HUES48 (cell line): ENCODE data around the gene COL7A1.
"Not testable (repeated sequence)": the region's sequence is repeated elsewhere in the genome, so short reads cannot be mapped to it uniquely, and the experiment has no call there.

Source experiments
- H3K27ac ChIP-seq: one replicate; pipeline ENCODE4 v1.7.0; 2013; ENCODE audit warnings: low read depth, low read length, inconsistent platforms
- H3K27me3 ChIP-seq: 2 replicates; pipeline ENCODE4 v1.6.1; 2013; ENCODE audit warnings: mild to moderate bottlenecking, low read length; ENCODE audit not compliant: control insufficient read depth, insufficient read depth
- H3K36me3 ChIP-seq: 2 replicates; pipeline ENCODE4 v1.6.1; 2013; ENCODE audit warnings: low read length; ENCODE audit not compliant: control insufficient read depth, insufficient read depth
- H3K4me1 ChIP-seq: 2 replicates; pipeline ENCODE4 v1.6.1; 2013; ENCODE audit warnings: mild to moderate bottlenecking, low read length; ENCODE audit not compliant: control insufficient read depth, insufficient read depth
- H3K4me3 ChIP-seq: 2 replicates; pipeline ENCODE4 v1.5.1; 2013; ENCODE audit warnings: mild to moderate bottlenecking, low read depth, low read length
- H3K9ac ChIP-seq: 2 replicates; pipeline ENCODE4 v1.6.1; 2013; ENCODE audit warnings: mild to moderate bottlenecking, low read depth, low read length, moderate library complexity
- H3K9me3 ChIP-seq: 2 replicates; pipeline ENCODE4 v1.6.1; 2013; ENCODE audit warnings: low read length; ENCODE audit not compliant: control insufficient read depth, insufficient read depth

Gene COL7A1

DNA sequence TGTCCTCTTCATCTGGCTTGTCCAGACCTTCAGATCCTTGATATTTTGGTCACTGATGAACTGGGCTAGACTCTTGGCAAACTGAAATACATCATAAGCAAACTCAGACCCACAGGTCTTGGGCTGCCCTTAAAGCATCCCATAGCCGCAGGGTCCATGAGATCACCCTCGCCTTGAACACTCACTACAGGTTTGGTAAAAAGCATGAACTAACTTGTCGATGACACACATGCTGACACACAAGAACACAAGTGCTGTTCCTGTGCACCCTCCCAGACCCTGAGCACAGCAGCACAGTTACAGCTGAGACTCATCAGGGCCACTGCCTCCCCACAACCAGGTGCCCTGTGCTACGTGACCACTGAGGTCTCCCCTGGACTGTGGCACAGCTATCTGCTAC, 59.6 kb downstream of the COL7A1 start:
- Histone ChIP-seq H3K9ac (no peak overlapping the region), H3K9me3 (no peaks in the 10 kb centered on the region), H3K27me3 (no peaks in the 10 kb centered on the region), H3K27ac (no peak overlapping the region), H3K36me3 (peaks cover 64% of the 10 kb centered on the region), H3K4me3 (no peak overlapping the region), H3K4me1 (no peaks in the 10 kb centered on the region)

DNA sequence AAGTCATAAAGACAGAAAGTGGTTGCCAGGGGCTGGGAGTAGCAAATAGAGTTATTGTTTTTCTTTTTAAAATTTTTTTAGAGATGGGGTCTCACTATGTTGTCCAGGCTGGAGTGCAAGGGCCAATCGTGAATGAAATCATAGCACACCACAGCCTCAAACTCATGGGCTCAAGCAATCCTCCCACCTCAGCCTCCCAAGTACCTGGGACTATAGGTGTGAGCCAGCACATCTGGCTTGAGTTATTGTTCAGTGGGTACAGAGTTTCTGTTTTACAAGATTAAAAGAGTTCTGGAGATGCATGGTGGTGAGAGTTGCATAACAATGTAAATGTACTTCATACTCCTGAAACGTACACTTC, 62.2 kb downstream of the COL7A1 start:
- Histone ChIP-seq H3K9ac (no peak overlapping the region), H3K4me1 (no peaks in the 10 kb centered on the region), H3K27me3 (no peaks in the 10 kb centered on the region), H3K4me3 (no peak overlapping the region), H3K9me3 (no peaks in the 10 kb centered on the region), H3K27ac (no peak overlapping the region), H3K36me3 (peaks cover 58% of the 10 kb centered on the region)

DNA sequence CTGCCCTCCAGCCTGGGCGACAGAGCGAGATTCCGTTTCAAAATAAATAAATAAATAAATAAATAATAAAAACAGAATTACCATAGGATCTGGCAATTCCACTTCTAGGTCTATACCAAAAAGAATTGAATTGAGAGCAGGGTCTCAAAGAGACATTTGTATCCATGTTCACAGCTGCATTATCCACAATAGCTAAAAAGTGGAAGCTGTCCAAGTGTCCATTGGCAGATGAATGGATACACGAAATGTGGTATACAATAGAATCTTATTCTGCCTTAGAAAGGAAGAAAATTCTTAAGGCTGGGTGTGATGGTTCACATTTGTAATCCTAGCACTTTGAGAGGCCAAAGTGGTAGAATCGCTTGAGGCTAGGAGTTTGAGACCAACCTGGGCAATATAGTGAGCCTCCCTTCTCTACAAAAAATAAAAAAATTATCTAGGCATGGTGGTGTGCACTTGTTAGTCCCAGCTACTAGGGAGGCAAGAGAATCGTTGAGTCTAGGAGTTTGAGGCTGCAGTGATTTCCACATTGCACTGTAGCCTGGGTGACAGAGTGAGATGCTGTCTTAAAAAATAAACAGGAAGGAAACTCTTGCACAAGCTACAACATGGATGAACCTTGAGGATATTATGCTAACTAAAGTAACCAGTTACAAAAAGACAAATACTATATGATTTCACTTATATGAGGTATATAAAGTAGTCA, 62.7 kb downstream of the COL7A1 start:
- Histone ChIP-seq H3K4me1 (no peaks in the 10 kb centered on the region), H3K9ac (no peak overlapping the region), H3K27ac (no peak overlapping the region), H3K27me3 (no peaks in the 10 kb centered on the region), H3K9me3 (no peaks in the 10 kb centered on the region), H3K4me3 (no peak overlapping the region), H3K36me3 (peaks cover 55% of the 10 kb centered on the region)

DNA sequence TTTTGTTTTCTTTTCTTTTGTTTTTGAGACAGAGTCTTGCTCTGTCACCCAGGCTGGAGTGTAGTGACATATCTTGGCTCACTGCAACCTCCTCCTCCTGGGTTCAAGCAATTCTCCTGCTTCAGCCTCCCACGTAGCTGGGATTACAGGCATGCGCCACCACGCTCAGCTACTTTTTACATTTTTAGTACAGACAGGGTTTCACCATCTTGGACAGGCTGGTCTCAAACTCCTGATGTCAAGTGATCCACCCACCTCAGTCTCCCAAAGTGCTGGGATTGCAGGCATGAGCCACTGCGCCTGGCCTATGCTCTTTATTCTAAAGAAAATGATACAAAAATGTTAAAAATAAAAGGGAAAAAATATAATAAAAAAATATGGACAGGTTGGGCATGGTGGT, 64.4 kb downstream of the COL7A1 start:
- not testable (repeated sequence) for H3K9ac ChIP-seq, H3K4me3 ChIP-seq, H3K27me3 ChIP-seq, H3K27ac ChIP-seq, H3K4me1 ChIP-seq, H3K9me3 ChIP-seq
- H3K36me3 ChIP-seq = peaks cover 44% of the 10 kb centered on the region

DNA sequence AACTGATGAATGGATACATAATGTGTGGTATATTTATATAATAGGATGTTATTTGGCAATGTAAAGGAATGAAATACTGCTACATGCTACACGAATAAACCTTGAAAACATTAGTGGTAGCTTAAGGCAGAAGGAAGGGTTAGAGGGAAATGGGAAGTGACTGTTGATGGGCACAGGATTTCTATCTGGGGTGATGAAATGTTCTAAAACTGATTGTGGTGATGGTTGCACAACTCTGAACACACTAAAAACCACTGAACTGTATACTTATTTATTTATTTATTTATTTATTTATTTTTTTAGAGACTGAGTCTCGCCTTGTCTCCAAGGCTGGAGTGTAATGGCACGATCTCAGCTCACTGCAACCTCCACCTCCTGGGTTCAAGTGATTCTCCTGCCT, 66.4 kb downstream of the COL7A1 start:
- Histone ChIP-seq H3K4me1 (no peaks in the 10 kb centered on the region), H3K36me3 (peaks cover 42% of the 10 kb centered on the region)

DNA sequence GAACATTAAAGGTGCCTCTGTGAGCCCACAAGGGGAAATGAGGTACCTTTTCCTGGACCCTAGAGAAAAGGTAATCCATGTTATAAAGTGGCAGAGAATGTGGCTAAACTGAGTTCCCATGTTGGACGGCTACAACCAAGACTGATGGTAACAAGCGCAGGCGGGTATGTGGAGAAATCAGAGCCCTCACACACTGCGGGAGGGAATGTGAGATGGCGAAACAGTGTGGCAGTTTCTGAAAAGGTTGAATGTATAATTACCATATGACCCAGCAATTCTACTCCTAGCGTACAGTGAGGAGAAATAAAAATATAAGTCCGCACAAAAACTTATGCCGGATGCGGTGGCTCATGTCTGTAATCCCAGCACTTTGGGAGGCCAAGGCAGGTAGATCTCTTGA, 67.1 kb downstream of the COL7A1 start:
- H3K27ac ChIP-seq = no peak overlapping the region
- no peak overlapping the region for H3K4me3 ChIP-seq
- H3K4me1 ChIP-seq = no peaks in the 10 kb centered on the region
- no peaks in the 10 kb centered on the region for H3K27me3 ChIP-seq
- no peak overlapping the region for H3K9ac ChIP-seq
- H3K36me3 ChIP-seq = peaks cover 38% of the 10 kb centered on the region
- H3K9me3 ChIP-seq = no peaks in the 10 kb centered on the region

More for the DNA sequence above, 66.4 kb downstream of the COL7A1 start:
- Histone ChIP-seq H3K9ac (no peak overlapping the region), H3K27me3 (no peaks in the 10 kb centered on the region), H3K4me3 (no peak overlapping the region), H3K9me3 (no peaks in the 10 kb centered on the region), H3K27ac (no peak overlapping the region)

DNA sequence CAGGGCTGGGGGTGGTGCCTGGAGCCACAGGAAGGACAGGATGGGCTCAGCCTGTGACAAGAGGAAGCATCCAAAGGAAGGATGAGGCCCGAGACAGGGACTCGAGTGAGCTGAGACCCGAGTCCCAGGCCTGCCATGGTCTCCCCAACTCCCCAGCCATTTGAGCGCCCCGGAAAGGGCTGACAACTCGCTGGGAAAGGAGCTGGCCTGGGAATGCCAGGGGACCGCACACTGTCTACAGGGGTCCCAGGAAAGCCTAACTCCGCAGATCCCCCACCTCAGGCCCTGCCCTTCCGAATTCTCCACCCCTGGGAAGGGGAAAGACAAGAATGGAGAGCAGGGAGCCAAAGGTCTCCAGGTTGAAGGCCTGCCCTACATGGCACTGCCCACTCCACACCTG, 70.2 kb downstream of the COL7A1 start:
- no peak overlapping the region for H3K4me3 ChIP-seq
- H3K36me3 ChIP-seq = peaks cover 35% of the 10 kb centered on the region
- H3K9ac ChIP-seq = no peak overlapping the region
- H3K4me1 ChIP-seq = no peaks in the 10 kb centered on the region
- no peak overlapping the region for H3K27ac ChIP-seq
- H3K27me3 ChIP-seq = no peaks in the 10 kb centered on the region
- no peaks in the 10 kb centered on the region for H3K9me3 ChIP-seq

DNA sequence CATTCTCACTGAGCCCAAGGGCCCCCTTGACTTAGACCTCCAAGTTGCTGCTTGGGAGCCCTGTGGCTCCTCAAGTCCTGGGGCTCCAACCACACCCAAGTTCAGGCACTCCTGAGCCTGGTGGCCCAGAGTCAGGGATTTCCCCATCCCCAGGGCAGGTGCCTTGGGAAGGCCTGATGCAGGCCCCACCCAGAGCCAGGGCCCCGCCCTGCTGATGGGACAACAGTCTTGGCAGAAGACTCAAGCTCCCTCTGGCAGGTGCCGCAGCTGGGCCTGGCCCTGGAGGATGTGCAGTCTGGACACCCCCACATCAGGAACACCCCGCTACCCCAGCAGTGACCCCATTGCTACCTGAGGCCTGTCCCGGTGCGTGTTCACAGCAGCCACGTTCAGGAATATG, 73.5 kb downstream of the COL7A1 start:
- Histone ChIP-seq H3K4me3 (no peak overlapping the region), H3K27me3 (no peaks in the 10 kb centered on the region), H3K36me3 (peaks cover 30% of the 10 kb centered on the region)

DNA sequence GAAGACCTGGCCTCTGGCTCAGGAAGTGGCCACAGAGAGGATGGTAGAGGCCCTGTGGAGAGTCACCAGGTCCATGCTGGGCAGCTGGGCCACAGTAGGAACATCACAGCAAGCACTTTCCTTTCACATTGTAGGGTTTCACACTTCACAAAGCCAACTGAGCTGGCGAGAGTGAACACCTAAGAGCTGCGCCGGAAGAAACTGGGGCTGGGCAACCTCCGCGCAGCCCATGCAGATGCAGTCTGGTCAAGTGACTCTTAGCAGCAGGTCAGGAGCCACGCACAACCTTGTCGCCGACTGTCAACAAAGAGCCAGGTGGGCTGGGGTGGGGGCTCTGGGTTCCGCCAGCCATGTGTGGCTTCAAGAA, 75.9 kb downstream of the COL7A1 start:
- Histone ChIP-seq H3K27ac (no peak overlapping the region), H3K9ac (no peak overlapping the region), H3K36me3 (peaks cover 24% of the 10 kb centered on the region), H3K27me3 (no peaks in the 10 kb centered on the region), H3K4me1 (no peaks in the 10 kb centered on the region), H3K9me3 (no peaks in the 10 kb centered on the region), H3K4me3 (no peak overlapping the region)

More for the DNA sequence above, 73.5 kb downstream of the COL7A1 start:
- Histone ChIP-seq H3K4me1 (no peaks in the 10 kb centered on the region), H3K9ac (no peak overlapping the region), H3K27ac (no peak overlapping the region), H3K9me3 (no peaks in the 10 kb centered on the region)

DNA sequence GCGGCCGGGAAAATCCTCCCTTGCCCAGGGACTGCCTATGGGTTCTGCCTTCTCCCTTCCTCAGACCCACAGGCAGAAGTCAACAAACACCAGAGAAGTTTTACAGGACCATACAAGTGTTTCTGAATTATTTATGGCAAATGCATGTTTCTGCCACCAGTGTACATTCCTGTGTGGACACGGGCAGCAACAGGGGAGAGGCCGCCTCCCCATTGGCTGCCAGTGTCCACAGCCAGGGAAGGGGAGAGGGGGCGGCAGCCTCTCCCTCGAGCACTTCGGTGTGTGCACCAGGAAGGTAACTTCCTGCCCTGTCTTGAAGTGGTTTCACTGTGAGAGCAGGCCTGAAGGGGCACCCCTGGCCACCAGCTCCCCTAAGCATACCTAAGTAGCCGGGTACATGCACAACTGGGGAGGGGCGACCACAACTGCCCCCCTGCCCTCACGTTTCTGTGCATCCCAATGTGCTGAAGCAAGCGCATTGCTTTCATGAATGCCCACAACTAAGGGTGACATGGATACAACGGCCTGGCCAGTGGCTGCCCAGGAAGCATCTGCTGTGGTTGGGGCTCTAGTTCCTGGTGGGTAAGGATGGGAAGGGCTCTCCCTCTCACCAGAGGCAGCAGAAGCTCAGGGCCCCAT, 76.4 kb downstream of the COL7A1 start:
- Histone ChIP-seq H3K9me3 (no peaks in the 10 kb centered on the region), H3K4me3 (no peak overlapping the region), H3K27ac (no peak overlapping the region), H3K27me3 (no peaks in the 10 kb centered on the region), H3K4me1 (no peaks in the 10 kb centered on the region), H3K9ac (no peak overlapping the region), H3K36me3 (peaks cover 24% of the 10 kb centered on the region)

DNA sequence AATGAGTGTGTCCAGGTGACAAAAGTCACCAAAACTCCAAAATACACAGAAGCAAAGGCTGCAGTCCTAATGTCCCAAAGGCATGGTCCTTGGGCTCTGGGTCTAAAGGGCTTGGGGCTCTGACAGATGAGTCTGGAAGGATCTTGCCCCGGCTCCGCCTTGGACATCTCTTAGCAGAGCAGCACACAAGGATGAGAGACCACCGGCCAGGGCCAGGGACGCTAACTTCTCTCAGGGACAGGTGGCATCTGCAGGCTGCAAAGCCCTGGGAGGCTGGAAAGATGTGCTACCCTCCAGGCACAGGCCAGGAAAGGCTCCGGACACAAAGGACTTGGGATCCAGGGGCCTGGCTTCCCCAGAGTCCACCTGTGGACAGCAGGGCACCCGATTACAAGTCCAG, 77.1 kb downstream of the COL7A1 start:
- Histone ChIP-seq H3K9me3 (no peaks in the 10 kb centered on the region), H3K27ac (no peak overlapping the region), H3K9ac (no peak overlapping the region), H3K4me3 (no peak overlapping the region), H3K27me3 (no peaks in the 10 kb centered on the region), H3K36me3 (peaks cover 24% of the 10 kb centered on the region), H3K4me1 (no peaks in the 10 kb centered on the region)
